NCI-H2081 (cell line): ENCODE results near the gene URB2.
"Not testable (repeated sequence)": the region's sequence is repeated elsewhere in the genome, so short reads cannot be mapped to it uniquely, and the experiment has no call there.

Experiments used
- DNase-seq, 2 experiments: peaks; one replicate each; lab custom pipeline; 2025; lab: John Stamatoyannopoulos, UW

URB2 gene

GRCh38 chr1:229625915-229626831 is at the start of gene URB2, which contains the start of gene TAF5L:
URB2 (plus strand) TSS chr1:229626247; CDS start chr1:229627634, 1,387 bp downstream.
TAF5L (minus strand) TSS chr1:229626122; CDS start chr1:229614482, 11,640 bp downstream.
- DNase-seq = peak; percentile 92 to 96

- DNase-seq = no peak
These were observed 47.6 kb upstream of the URB2 start for GRCh38 chr1:229578168-229579058.

- DNase-seq = peak; percentile 68 to 90
These were observed 46.9 kb upstream of the URB2 start for GRCh38 chr1:229579059-229579673.

GRCh38 chr1:229581485-229581884 is 44.6 kb upstream of the URB2 start:
- no peak for DNase-seq

GRCh38 chr1:229582011-229582694 is 43.9 kb upstream of the URB2 start:
- DNase-seq = no peak

- no peak for DNase-seq
These were observed 43.3 kb upstream of the URB2 start for GRCh38 chr1:229582715-229583114.

GRCh38 chr1:229585338-229585737 is 40.7 kb upstream of the URB2 start:
- DNase-seq = no peak

GRCh38 chr1:229590119-229590518 is 35.9 kb upstream of the URB2 start:
- no peak for DNase-seq

GRCh38 chr1:229593800-229594199 is 32.2 kb upstream of the URB2 start:
- no peak for DNase-seq

GRCh38 chr1:229594227-229595008 is 31.6 kb upstream of the URB2 start:
- no peak for DNase-seq

GRCh38 chr1:229595876-229596275 is 30.2 kb upstream of the URB2 start:
- DNase-seq = not testable (repeated sequence)

GRCh38 chr1:229596925-229597699 is 28.9 kb upstream of the URB2 start:
- no peak for DNase-seq

GRCh38 chr1:229597877-229598276 is 28.2 kb upstream of the URB2 start:
- DNase-seq = no peak

- DNase-seq = no peak
These were observed 26.7 kb upstream of the URB2 start for GRCh38 chr1:229599218-229599954.

GRCh38 chr1:229600229-229600628 is 25.8 kb upstream of the URB2 start:
- no peak for DNase-seq

GRCh38 chr1:229603371-229604005 is 22.6 kb upstream of the URB2 start:
- no peak for DNase-seq

GRCh38 chr1:229607370-229607769 is 18.7 kb upstream of the URB2 start:
- DNase-seq = no peak

- no peak for DNase-seq
These were observed 17.5 kb upstream of the URB2 start for GRCh38 chr1:229608590-229608989.

- DNase-seq = no peak
These were observed 12.1 kb upstream of the URB2 start for GRCh38 chr1:229613938-229614337.
